Peyer's patch (tissue), 4 donors: Measurements from ENCODE around the gene GPR84. TPM values are rescaled to one million over a fixed set of nuclear protein-coding genes. Genes with fewer than 3 reads are reported as not detected.
A peak's percentile ranks its signal among the peaks of the same experiment; 100 is the strongest.

Source experiments
- DNase-seq, 3 donors: peaks; one replicate each; pipeline ENCODE4 v3.0.0-alpha.2; 2017 to 2019
- H3K27ac ChIP-seq, 4 donors: fragments of 200-600 bp; sonication (generic); one replicate each; pipeline ENCODE4 v1.5.1; 2016 to 2019
- H3K27me3 ChIP-seq, 2 donors: fragments of 200-600 bp; sonication (generic); one replicate each; pipeline ENCODE4 v1.5.1; 2019
- H3K36me3 ChIP-seq, 3 donors: fragments of 200-600 bp; sonication (generic); one replicate each; pipeline ENCODE4 v1.5.1; 2016 to 2019
- H3K4me1 ChIP-seq, 4 donors: fragments of 200-600 bp; sonication (generic); one replicate each; pipeline ENCODE4 v1.5.1; 2016 to 2019
- H3K4me3 ChIP-seq, 4 donors: fragments of 200-600 bp; sonication (generic); 1 replicate in 3 of 4; 2 replicates in 1 of 4; pipeline ENCODE4 v1.5.1; 2016 to 2019; ENCODE audit warnings: mild to moderate bottlenecking in 1 of 4
- H3K9me3 ChIP-seq, 4 donors: fragments of 200-600 bp; sonication (generic); one replicate each; pipeline ENCODE4 v1.5.1; 2016 to 2019; ENCODE audit warnings: mild to moderate bottlenecking in 1 of 4
- POLR2A ChIP-seq, 2 donors: fragments of 450-650 bp; IDR thresholded peaks; one replicate each; pipeline ENCODE4 v1.5.1; 2017; ENCODE audit warnings: antibody characterized with exemption in 2 of 2, mild to moderate bottlenecking in 2 of 2, moderate library complexity in 2 of 2
- total RNA-seq, 4 donors: library from RNA; depleted of rRNA; stranded (reverse); fragments of >200 nt; gene quantifications; one replicate each; pipeline ENCODE4 v1.1.0, GENCODE V29; 2016
- TF ChIP-seq, protein P1 (sequence below), 6 experiments: fragments of 450-650 bp in 4 of 6; fragments of 200-600 bp in 2 of 6; sonication (generic) in 1 of 6; IDR thresholded peaks; one replicate each; pipeline ENCODE4 v1.5.1; 2017 to 2019; ENCODE audit warnings: antibody characterized with exemption in 6 of 6, mild to moderate bottlenecking in 3 of 6, moderate library complexity in 1 of 6

Gene GPR84
- total RNA-seq, 4 donors from 2014 or later = not detected

- H3K36me3 ChIP-seq = no peaks in the 10 kb centered on the region
- peak; percentile 92 to 98 (median 97) for DNase-seq
- TF ChIP-seq POLR2A (IDR thresholded peaks at IDR 0.05) = no peak
- TF ChIP-seq, protein P1, sequence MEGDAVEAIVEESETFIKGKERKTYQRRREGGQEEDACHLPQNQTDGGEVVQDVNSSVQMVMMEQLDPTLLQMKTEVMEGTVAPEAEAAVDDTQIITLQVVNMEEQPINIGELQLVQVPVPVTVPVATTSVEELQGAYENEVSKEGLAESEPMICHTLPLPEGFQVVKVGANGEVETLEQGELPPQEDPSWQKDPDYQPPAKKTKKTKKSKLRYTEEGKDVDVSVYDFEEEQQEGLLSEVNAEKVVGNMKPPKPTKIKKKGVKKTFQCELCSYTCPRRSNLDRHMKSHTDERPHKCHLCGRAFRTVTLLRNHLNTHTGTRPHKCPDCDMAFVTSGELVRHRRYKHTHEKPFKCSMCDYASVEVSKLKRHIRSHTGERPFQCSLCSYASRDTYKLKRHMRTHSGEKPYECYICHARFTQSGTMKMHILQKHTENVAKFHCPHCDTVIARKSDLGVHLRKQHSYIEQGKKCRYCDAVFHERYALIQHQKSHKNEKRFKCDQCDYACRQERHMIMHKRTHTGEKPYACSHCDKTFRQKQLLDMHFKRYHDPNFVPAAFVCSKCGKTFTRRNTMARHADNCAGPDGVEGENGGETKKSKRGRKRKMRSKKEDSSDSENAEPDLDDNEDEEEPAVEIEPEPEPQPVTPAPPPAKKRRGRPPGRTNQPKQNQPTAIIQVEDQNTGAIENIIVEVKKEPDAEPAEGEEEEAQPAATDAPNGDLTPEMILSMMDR (IDR thresholded peaks at IDR 0.05) = peak in 1 of 6 experiments; percentile 14
- peak overlapping the region; percentile 62 to 77 (median 73) for H3K27ac ChIP-seq
- H3K4me3 ChIP-seq = peak overlapping the region; percentile 47 to 65 (median 57)
- no peaks in the 10 kb centered on the region for H3K9me3 ChIP-seq
- no peaks in the 10 kb centered on the region for H3K27me3 ChIP-seq
- peaks cover 0 to 18% (median 0%) of the 10 kb centered on the region in 4 donors for H3K4me1 ChIP-seq
These were observed 5.1 kb downstream of the GPR84 start for GRCh38 chr12:54358945-54359761.

DNA sequence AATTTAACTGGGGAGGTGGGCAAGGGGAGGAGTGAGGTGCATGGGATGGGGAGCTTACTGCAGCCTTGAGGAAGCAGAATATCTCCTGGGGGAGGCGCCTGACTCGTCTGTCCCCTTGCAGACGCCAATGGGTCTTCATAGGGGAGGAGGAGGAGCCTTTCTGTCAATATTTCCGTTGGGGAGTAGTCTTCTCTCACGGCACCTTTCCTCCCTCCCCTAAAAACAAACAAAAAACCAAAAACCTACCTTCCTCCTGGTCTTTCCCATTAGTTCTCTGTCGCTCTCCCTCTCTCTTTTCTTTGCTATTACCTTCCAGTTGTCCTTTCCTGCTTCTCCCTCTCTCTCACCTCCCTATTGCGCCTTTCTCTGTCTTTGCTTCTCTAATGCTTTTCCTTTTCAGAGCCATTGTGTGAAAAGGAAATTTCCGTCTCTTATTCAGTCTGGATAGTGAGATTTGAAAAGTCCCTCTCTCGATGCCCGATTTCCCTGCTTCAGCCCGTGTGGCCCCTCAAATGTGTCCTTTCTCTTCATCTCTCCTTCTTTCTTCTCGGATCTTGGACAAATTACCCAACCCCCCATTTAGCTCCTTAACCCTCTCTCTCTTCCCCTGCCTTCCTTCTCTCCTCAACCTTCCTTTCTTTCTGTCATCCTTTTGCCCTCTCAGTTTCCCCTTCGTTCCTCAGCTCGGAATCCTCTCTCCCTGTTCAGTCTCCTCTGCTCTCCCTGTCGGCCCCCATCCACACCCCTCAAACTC is 5.9 kb downstream of the GPR84 start:
- no peaks in the 10 kb centered on the region for H3K27me3 ChIP-seq
- H3K36me3 ChIP-seq = no peaks in the 10 kb centered on the region
- DNase-seq = peak in 1 of 3 donors; percentile 33
- peaks cover 0 to 18% (median 0%) of the 10 kb centered on the region in 4 donors for H3K4me1 ChIP-seq
- TF ChIP-seq, protein P1 (IDR thresholded peaks at IDR 0.05) = no peak
- no peak for TF ChIP-seq POLR2A (IDR thresholded peaks at IDR 0.05)
- H3K4me3 ChIP-seq = peak overlapping the region; percentile 47 to 65 (median 57)
- peak overlapping the region; percentile 62 to 77 (median 73) for H3K27ac ChIP-seq
- no peaks in the 10 kb centered on the region for H3K9me3 ChIP-seq

- TF ChIP-seq, protein P1 (IDR thresholded peaks at IDR 0.05) = no peak
- no peak for TF ChIP-seq POLR2A (IDR thresholded peaks at IDR 0.05)
- DNase-seq = no peak
- H3K27me3 ChIP-seq = no peaks in the 10 kb centered on the region
- peak overlapping the region in 2 of 4 donors; percentile 76 to 77 for H3K27ac ChIP-seq
- peak overlapping the region in 1 of 4 donors; percentile 57 for H3K4me3 ChIP-seq
- peaks cover 0 to 18% (median 0%) of the 10 kb centered on the region in 4 donors for H3K4me1 ChIP-seq
- H3K36me3 ChIP-seq = no peaks in the 10 kb centered on the region
- no peaks in the 10 kb centered on the region for H3K9me3 ChIP-seq
These were observed 6.6 kb downstream of the GPR84 start for GRCh38 chr12:54357506-54358190.

DNA sequence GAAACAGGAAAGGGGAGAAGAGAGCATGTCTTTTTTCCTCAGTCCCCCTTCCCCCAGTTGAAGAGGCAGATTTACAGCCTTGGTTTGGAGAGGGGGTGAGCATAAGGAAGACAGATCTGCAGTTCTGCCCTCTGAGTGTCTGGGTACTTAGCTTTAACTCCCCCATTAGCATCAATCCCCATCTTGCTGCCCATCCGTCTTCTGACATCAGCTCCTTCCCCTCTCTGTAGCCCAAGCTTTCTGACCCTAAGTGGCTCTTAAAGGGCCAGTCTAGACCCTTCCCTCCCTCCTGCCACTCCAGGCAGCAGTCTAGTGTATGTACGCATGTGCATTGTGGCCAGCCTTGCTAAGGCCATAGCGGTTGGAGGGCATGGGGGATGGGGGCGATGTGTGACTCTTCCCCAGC is 7.3 kb downstream of the GPR84 start:
- Histone ChIP-seq H3K4me1 (peaks cover 0 to 18% (median 0%) of the 10 kb centered on the region in 4 donors), H3K9me3 (no peaks in the 10 kb centered on the region), H3K27me3 (no peaks in the 10 kb centered on the region), H3K4me3 (no peak overlapping the region), H3K27ac (no peak overlapping the region), H3K36me3 (no peaks in the 10 kb centered on the region)
- no peak for DNase-seq
- TF ChIP-seq, protein P1 (IDR thresholded peaks at IDR 0.05) = no peak
- TF ChIP-seq POLR2A (IDR thresholded peaks at IDR 0.05) = no peak

DNA sequence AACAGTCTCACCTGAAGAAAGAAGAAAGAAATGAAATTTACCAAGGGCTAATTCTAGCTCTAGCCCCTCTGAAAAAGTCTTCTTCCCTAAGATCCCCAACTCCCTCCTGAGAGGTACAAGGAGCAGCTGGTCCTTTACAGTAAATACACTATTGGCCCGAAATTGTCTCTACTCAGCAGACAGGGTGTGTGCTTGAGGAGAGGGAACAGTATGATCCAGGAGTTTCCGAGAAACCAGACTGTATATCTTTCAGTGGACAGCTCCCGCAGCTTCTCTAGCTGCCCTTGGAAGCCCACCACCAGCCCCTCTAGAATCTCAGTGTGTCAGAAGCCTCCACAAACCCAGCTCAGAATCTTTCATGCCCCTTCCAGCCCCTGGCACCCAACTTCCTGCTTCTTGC is 8.1 kb downstream of the GPR84 start:
- no peak overlapping the region for H3K4me3 ChIP-seq
- H3K36me3 ChIP-seq = peaks cover 0 to 4% (median 0%) of the 10 kb centered on the region in 3 donors
- TF ChIP-seq, protein P1 (IDR thresholded peaks at IDR 0.05) = no peak
- TF ChIP-seq POLR2A (IDR thresholded peaks at IDR 0.05) = no peak
- DNase-seq = no peak
- H3K27ac ChIP-seq = peak overlapping the region in 1 of 4 donors; percentile 5
- H3K27me3 ChIP-seq = no peaks in the 10 kb centered on the region
- peaks cover 0 to 18% (median 0%) of the 10 kb centered on the region in 4 donors for H3K4me1 ChIP-seq
- H3K9me3 ChIP-seq = no peaks in the 10 kb centered on the region
